Measurements from ENCODE around the gene SORCS1. TPM values are rescaled to one million over a fixed set of nuclear protein-coding genes. Genes with fewer than 3 reads are reported as not detected.
A peak's percentile ranks its signal among the peaks of the same experiment; 100 is the strongest.

SORCS1 gene
- polyA plus RNA-seq, 1 of the 3 experiments (the other 2 are of a cell fraction) = 0.66 TPM

GRCh38 chr10:106999118-106999707 lies 165.3 kb downstream of the SORCS1 start (continued):
- TF ChIP-seq IRF3 (IDR thresholded peaks at IDR 0.05; ENCODE audit: low read depth, low read length) (no peak), NFIC (IDR thresholded peaks at IDR 0.05; ENCODE audit: borderline replicate concordance) (no peak), ZBTB33 (IDR thresholded peaks at IDR 0.05; ENCODE audit: borderline replicate concordance, low read depth) (no peak), RFX5 (IDR thresholded peaks at IDR 0.05; ENCODE audit: low read length) (no peak), EP300 (IDR thresholded peaks at IDR 0.05; ENCODE audit: borderline replicate concordance in 1 of 2, low read depth in 1 of 2, low read length in 1 of 2) (peak in 1 of 2 experiments; percentile 78; a peak in 2 of 4 replicates), SIN3A (IDR thresholded peaks at IDR 0.05; ENCODE audit: borderline replicate concordance, low read depth, low read length) (no peak)

- H3K9me3 ChIP-seq = no peaks in the 10 kb centered on the region
- no peak overlapping the region for H3K4me3 ChIP-seq (ENCODE audit: low read depth in 2 of 2, low read length in 1 of 2)
- H3K79me2 ChIP-seq (ENCODE audit: insufficient read depth) = no peaks in the 10 kb centered on the region
- DNase-seq = peak; percentile 23
- peaks cover 0 to 25% of the 10 kb centered on the region in 2 experiments; a peak in 2 of 4 replicates for H3K4me1 ChIP-seq (ENCODE audit: control insufficient read depth in 1 of 2, insufficient read depth in 2 of 2, low read depth in 1 of 2, low read length in 1 of 2)
- H3K36me3 ChIP-seq (replicated peaks in 1 of 2; ENCODE audit: control insufficient read depth in 1 of 2, insufficient read depth in 2 of 2, low read length in 1 of 2) = no peaks in the 10 kb centered on the region
- H2AFZ ChIP-seq (ENCODE audit: low read depth) = no peak overlapping the region
- H3K9me2 ChIP-seq = no peaks in the 10 kb centered on the region
- no peak overlapping the region for H3K4me2 ChIP-seq
- no peak overlapping the region for H3K9ac ChIP-seq
- H3F3A ChIP-seq (replicated peaks; ENCODE audit: insufficient read depth) = no peaks in the 10 kb centered on the region
- ChIA-PET POLR2A (interaction anchor here (1.2 to 1.3 kb wide), 2 partner anchors 35 to 282 kb away, joined by 3 to 6 read pairs; no protein-coding TSS in a partner anchor), CTCF (interaction anchor here (1.3 to 1.5 kb wide), 2 partner anchors 14 to 63 kb away, joined by 4 read pairs; no protein-coding TSS in a partner anchor)
- H3K27me3 ChIP-seq (ENCODE audit: insufficient read depth) = no peaks in the 10 kb centered on the region
- peak overlapping the region in 1 of 2 experiments; percentile 93; a peak in 2 of 4 replicates for H3K27ac ChIP-seq (ENCODE audit: low read depth in 2 of 2, low read length in 1 of 2)
- WGBS (ENCODE audit: low lambda C conversion rate) = 46% methylated on average over 4 of the region's 4 CpGs
- no peaks in the 10 kb centered on the region for H4K20me1 ChIP-seq (ENCODE audit: insufficient read depth)
- no peak for TF ChIP-seq GATA2 (CRISPR knock-in tag; IDR thresholded peaks at IDR 0.05)
- TF ChIP-seq EP300 (IDR thresholded peaks at IDR 0.05; ENCODE audit: borderline replicate concordance in 1 of 2, low read depth in 1 of 2, low read length in 1 of 2) = 0 out of 4 replicates have a peak, but pooled peaks of 1 of the 2 experiments have one; percentile 7
These were observed 166.8 kb downstream of the SORCS1 start for GRCh38 chr10:106997721-106998120.

- H3F3A ChIP-seq (replicated peaks; ENCODE audit: insufficient read depth) = no peaks in the 10 kb centered on the region
- no peak overlapping the region for H3K4me3 ChIP-seq (ENCODE audit: low read depth in 2 of 2, low read length in 1 of 2)
- peak overlapping the region in 1 of 2 experiments; percentile 93; a peak in 2 of 4 replicates for H3K27ac ChIP-seq (ENCODE audit: low read depth in 2 of 2, low read length in 1 of 2)
- H3K9me2 ChIP-seq = no peaks in the 10 kb centered on the region
- H3K9ac ChIP-seq = no peak overlapping the region
- ChIA-PET CTCF (interaction anchor here (1.0 to 1.3 kb wide), 2 partner anchors 13 to 143 kb away, joined by 3 to 4 read pairs; no protein-coding TSS in a partner anchor), POLR2A (no interaction called here)
- no peak overlapping the region for H3K4me2 ChIP-seq
- H3K4me1 ChIP-seq (ENCODE audit: control insufficient read depth in 1 of 2, insufficient read depth in 2 of 2, low read depth in 1 of 2, low read length in 1 of 2) = peaks cover 0 to 27% of the 10 kb centered on the region in 2 experiments; a peak in 2 of 4 replicates
- H2AFZ ChIP-seq (ENCODE audit: low read depth) = no peak overlapping the region
- H3K36me3 ChIP-seq (replicated peaks in 1 of 2; ENCODE audit: control insufficient read depth in 1 of 2, insufficient read depth in 2 of 2, low read length in 1 of 2) = no peaks in the 10 kb centered on the region
- H3K79me2 ChIP-seq (ENCODE audit: insufficient read depth) = no peaks in the 10 kb centered on the region
- WGBS (ENCODE audit: low lambda C conversion rate) = 6% methylated on average over 3 of the region's 3 CpGs
- H3K9me3 ChIP-seq = no peaks in the 10 kb centered on the region
- H3K27me3 ChIP-seq (ENCODE audit: insufficient read depth) = no peaks in the 10 kb centered on the region
- peak; percentile 60 for DNase-seq
- no peaks in the 10 kb centered on the region for H4K20me1 ChIP-seq (ENCODE audit: insufficient read depth)
- TF ChIP-seq CTCF (IDR thresholded peaks at IDR 0.05) (no peak), ELF1 (IDR thresholded peaks at IDR 0.05) (no peak), CHD2 (IDR thresholded peaks at IDR 0.05; ENCODE audit: low read length, partially characterized antibody) (no peak), MEF2A (IDR thresholded peaks at IDR 0.05; ENCODE audit: borderline replicate concordance, low read depth) (no peak), ZBTB33 (IDR thresholded peaks at IDR 0.05; ENCODE audit: borderline replicate concordance, low read depth) (no peak), RCOR1 (IDR thresholded peaks at IDR 0.05; ENCODE audit: low read length) (peak; percentile 76; the same call in 1 of the 2 replicates), SIN3A (IDR thresholded peaks at IDR 0.05; ENCODE audit: borderline replicate concordance, low read depth, low read length) (no peak), RFX5 (IDR thresholded peaks at IDR 0.05; ENCODE audit: low read length) (no peak), RXRA (IDR thresholded peaks at IDR 0.05; ENCODE audit: borderline replicate concordance, low read depth) (no peak), MXI1 (IDR thresholded peaks at IDR 0.05; ENCODE audit: low read depth, low read length) (peak; percentile 52; the same call in 1 of the 2 replicates), SMC3 (IDR thresholded peaks at IDR 0.05; ENCODE audit: low read depth, low read length) (no peak), NRF1 (IDR thresholded peaks at IDR 0.05; ENCODE audit: low read depth, low read length) (no peak), FOXM1 (IDR thresholded peaks at IDR 0.05; ENCODE audit: low read depth) (no peak)
These were observed 168.0 kb downstream of the SORCS1 start for GRCh38 chr10:106996510-106996909.
